Lower lobe of right lung (tissue), 2 donors: Measurements from ENCODE around the gene ANKS3. TPM values are rescaled to one million over a fixed set of nuclear protein-coding genes. Genes with fewer than 3 reads are reported as not detected.

Experiments used
- ATAC-seq, 2 donors: fragments of 200-7000 bp; cut with Tn5 transposase; one replicate each; pipeline ENCODE4 v1.9.1; 2020 to 2022; ENCODE audit warnings: mild to moderate bottlenecking in 2 of 2, moderate library complexity in 2 of 2
- DNase-seq: peaks from one replicate; pipeline ENCODE4 v3.0.0-alpha.2; 2020
- H3K27ac ChIP-seq: fragments of 200-600 bp; one replicate; pipeline ENCODE4 v1.8.0; 2022
- H3K27me3 ChIP-seq: fragments of 200-600 bp; one replicate; pipeline ENCODE4 v1.8.0; 2022; ENCODE audit warnings: low read depth
- H3K36me3 ChIP-seq: fragments of 200-600 bp; one replicate; pipeline ENCODE4 v1.8.0; 2022; ENCODE audit warnings: mild to moderate bottlenecking
- H3K4me1 ChIP-seq: fragments of 200-600 bp; one replicate; pipeline ENCODE4 v1.8.0; 2022
- H3K4me3 ChIP-seq: fragments of 200-600 bp; one replicate; pipeline ENCODE4 v1.8.0; 2022; ENCODE audit warnings: mild to moderate bottlenecking
- H3K9me3 ChIP-seq: fragments of 200-600 bp; one replicate; pipeline ENCODE4 v1.8.0; 2022
- CTCF ChIP-seq: fragments of 200-600 bp; IDR thresholded peaks from one replicate; pipeline ENCODE4 v1.8.0; 2022; ENCODE audit warnings: antibody characterized with exemption, mild to moderate bottlenecking
- intact Hi-C: fragments of 100-400 bp; cut with DNase I; formaldehyde crosslinking; loops from one replicate; pipeline ENCODE4 v1.11.0; 2022
- total RNA-seq: library from RNA; stranded (reverse); fragmentation: NEBNext Ultra II Directional; extraction: Animal tissue kit (Norgen Biotek cat#: 25700); gene quantifications from one replicate; pipeline ENCODE4 v1.2.1, GENCODE V29; 2021
- donor health status: DM: no; HTN: yes; CAD: no; lungs with severe emphysema.

The ANKS3 gene
- total RNA-seq, 1 donor from 2014 or later: 20.6 TPM

GRCh38 chr16:4689091-4689671 lies 44.9 kb downstream of the ANKS3 start:
- no peak for ATAC-seq
- Histone ChIP-seq H3K4me1 (peaks cover 14% of the 10 kb centered on the region), H3K27me3 (no peaks in the 10 kb centered on the region), H3K36me3 (peaks cover 60% of the 10 kb centered on the region), H3K27ac (no peak overlapping the region), H3K9me3 (no peaks in the 10 kb centered on the region), H3K4me3 (no peak overlapping the region)
- DNase-seq: no peak
- TF ChIP-seq CTCF: no peak
- intact Hi-C loops: no loop called here

- DNase-seq (no peak), ATAC-seq (no peak)
- Histone ChIP-seq H3K27ac (no peak overlapping the region), H3K27me3 (no peaks in the 10 kb centered on the region), H3K4me1 (peaks cover 14% of the 10 kb centered on the region), H3K4me3 (no peak overlapping the region), H3K36me3 (peaks cover 65% of the 10 kb centered on the region), H3K9me3 (no peaks in the 10 kb centered on the region)
- TF ChIP-seq CTCF: no peak
- intact Hi-C loops: no loop called here
Measured at GRCh38 chr16:4688674-4689045, 45.4 kb downstream of the ANKS3 start.

- no peak for TF ChIP-seq CTCF
- no peak for DNase-seq
- ATAC-seq: no peak
- Histone ChIP-seq H3K4me1 (peaks cover 15% of the 10 kb centered on the region), H3K27ac (no peak overlapping the region), H3K36me3 (peaks cover 71% of the 10 kb centered on the region), H3K9me3 (no peaks in the 10 kb centered on the region), H3K27me3 (no peaks in the 10 kb centered on the region), H3K4me3 (no peak overlapping the region)
- intact Hi-C loops: no loop called here
Measured at GRCh38 chr16:4687946-4688673, 46.0 kb downstream of the ANKS3 start.

GRCh38 chr16:4687416-4687815 lies 46.7 kb downstream of the ANKS3 start:
- Histone ChIP-seq H3K27me3 (no peaks in the 10 kb centered on the region), H3K9me3 (no peaks in the 10 kb centered on the region), H3K36me3 (peaks cover 77% of the 10 kb centered on the region), H3K4me1 (peaks cover 15% of the 10 kb centered on the region), H3K4me3 (no peak overlapping the region), H3K27ac (no peak overlapping the region)
- TF ChIP-seq CTCF: no peak
- intact Hi-C loops: no loop called here
- no peak for DNase-seq
- no peak for ATAC-seq

GRCh38 chr16:4686497-4687210 lies 47.4 kb downstream of the ANKS3 start:
- H3K4me3 ChIP-seq: no peak overlapping the region
- H3K36me3 ChIP-seq: peaks cover 85% of the 10 kb centered on the region
- peaks cover 13% of the 10 kb centered on the region for H3K4me1 ChIP-seq
- TF ChIP-seq CTCF: no peak
- ATAC-seq: no peak
- intact Hi-C loops: no loop called here
- no peak for DNase-seq
- H3K27ac ChIP-seq: no peak overlapping the region
- H3K27me3 ChIP-seq: no peaks in the 10 kb centered on the region
- H3K9me3 ChIP-seq: no peaks in the 10 kb centered on the region
